CD4-positive, alpha-beta T cell treated with Interferon gamma for 1 hour (primary cell): ENCODE measurements around the gene IL12RB1.
A peak's percentile ranks its signal among the peaks of the same experiment; 100 is the strongest.
"Not testable (repeated sequence)": the region's sequence is repeated elsewhere in the genome, so short reads cannot be mapped to it uniquely, and the experiment has no call there.

Experiments
- DNase-seq: peaks from one replicate; pipeline ENCODE4 v3.0.0-alpha.2; 2020

Gene IL12RB1

GRCh38 chr19:18044825-18045304 is 41.9 kb downstream of the IL12RB1 start:
- peak; percentile 85 for DNase-seq

- no peak for DNase-seq
Observed at GRCh38 chr19:18043676-18044075, 43.1 kb downstream of the IL12RB1 start.

DNA sequence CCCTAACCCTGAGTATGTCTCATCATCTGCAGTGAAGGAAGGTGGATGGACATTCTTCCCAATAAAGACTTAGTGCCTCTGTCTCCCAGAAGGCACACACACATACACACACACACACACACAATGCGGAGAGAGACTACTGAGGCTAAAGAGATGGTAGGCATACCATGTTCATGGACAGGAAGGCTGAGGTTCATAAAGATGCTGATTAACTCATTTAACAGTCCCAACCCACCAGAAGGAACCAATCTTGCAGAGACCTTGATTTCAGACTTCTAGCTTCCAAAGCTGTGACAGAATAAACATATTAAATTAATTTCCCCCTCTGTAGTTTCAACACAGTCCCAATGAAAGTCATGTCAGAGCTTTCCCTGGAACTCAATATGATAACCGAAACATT is 45.7 kb downstream of the IL12RB1 start:
- DNase-seq = no peak

DNA sequence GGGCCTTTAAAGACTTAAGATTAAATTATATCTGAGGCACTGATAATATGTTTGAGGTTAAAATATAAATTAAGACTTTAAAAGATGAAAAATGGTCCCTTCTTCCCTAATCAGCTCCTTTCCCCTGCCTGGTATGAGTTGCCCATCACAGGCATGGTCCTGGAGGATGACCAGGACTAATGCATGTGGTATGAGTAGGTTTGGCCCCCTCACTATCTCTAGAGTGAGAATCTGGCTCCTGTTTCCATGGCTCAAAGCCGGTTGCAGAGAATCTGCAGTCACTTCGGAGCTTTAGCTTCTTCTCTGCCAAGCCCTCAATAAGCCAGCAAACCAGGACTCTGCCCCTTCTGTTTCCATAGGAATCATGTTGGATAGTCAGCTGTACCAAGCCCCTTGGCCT is 54.6 kb downstream of the IL12RB1 start:
- DNase-seq = not testable (repeated sequence)

GRCh38 chr19:18031401-18031800 is 55.3 kb downstream of the IL12RB1 start:
- DNase-seq = not testable (repeated sequence)

DNA sequence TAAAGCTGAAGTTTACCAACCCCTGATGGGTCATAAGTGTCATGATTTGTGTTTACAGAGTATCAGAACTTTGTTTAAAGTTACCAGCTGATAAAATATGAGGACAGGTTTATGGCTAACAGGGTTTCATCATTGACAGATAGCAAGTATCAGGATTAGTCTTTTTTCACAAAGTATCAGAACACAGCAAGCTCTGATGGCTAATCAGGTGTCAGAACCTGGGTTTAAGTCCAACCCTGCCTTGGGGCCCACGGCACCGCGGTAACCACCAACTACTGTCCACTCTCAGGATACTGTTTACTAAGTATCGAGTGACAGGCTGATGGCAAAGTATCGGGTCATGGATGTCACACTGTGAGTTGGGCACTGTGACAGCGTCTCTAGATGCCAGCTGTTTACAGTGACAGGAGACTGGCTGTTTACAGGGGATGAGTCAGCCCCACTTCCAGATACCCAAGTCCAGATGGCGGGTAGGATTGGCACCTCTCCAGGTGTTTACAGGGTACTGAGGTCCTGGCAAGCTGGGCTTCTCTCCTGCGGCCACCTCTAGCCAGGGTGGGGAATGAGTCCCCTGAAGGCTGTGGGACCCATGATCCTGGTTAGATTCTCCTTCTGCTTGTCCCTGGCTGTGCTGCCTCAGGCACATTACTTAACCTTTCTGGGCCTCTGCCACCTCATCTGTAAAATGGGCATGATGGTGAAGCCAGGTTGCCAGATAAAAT is 57.0 kb downstream of the IL12RB1 start:
- no peak for DNase-seq

DNA sequence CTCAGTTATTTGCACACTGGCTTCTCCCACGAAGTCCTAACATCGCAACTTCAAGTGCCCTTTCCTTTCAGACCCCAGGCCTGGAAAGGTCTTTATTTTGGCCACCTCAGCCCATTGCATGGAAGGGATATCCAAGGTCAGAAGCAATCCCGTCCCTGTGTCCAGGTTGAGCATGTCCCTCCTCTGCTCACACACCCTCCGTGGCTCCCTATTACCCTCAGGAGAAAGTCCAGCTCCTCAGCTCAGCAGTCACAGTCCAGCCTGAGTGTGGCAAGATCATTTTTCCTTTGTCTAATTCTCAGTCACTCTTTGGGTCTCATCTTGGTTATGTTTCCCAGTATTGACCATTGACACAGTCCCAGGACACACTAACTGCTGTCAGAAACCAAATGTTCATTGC is 59.6 kb downstream of the IL12RB1 start:
- no peak for DNase-seq

- DNase-seq = peak; percentile 94
Observed at GRCh38 chr19:18023622-18024251, 63.0 kb downstream of the IL12RB1 start.

DNA sequence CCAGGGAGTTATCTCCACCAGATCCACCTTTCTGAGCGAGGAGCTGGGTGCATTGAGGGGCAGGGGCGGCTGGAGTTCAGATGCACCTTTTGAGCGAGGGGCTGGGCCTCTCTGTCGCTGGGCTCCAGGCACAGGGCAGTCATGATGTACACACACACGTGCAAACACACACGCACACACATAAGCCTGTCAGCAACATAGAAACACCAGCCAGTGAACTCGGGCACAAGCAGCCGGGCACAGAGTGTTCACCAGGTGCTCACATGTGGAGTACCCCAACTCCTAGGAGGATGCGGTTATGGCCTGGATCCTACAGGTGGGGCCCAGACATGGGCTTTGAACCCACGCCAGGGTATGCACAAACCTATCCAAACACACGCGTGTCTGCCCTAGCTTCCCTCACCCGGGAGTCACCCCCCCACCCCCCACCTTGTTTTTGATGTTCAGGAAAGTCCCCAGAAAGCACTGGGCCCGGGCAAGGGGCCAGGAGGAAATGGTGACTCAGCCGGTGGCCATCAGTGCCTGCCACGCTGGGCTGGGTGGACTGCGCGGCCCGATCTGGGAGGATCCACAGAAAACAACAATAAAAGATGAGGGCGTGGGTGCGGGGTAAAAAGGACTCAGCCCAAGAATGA is 65.5 kb downstream of the IL12RB1 start:
- DNase-seq = peak; percentile 81

DNA sequence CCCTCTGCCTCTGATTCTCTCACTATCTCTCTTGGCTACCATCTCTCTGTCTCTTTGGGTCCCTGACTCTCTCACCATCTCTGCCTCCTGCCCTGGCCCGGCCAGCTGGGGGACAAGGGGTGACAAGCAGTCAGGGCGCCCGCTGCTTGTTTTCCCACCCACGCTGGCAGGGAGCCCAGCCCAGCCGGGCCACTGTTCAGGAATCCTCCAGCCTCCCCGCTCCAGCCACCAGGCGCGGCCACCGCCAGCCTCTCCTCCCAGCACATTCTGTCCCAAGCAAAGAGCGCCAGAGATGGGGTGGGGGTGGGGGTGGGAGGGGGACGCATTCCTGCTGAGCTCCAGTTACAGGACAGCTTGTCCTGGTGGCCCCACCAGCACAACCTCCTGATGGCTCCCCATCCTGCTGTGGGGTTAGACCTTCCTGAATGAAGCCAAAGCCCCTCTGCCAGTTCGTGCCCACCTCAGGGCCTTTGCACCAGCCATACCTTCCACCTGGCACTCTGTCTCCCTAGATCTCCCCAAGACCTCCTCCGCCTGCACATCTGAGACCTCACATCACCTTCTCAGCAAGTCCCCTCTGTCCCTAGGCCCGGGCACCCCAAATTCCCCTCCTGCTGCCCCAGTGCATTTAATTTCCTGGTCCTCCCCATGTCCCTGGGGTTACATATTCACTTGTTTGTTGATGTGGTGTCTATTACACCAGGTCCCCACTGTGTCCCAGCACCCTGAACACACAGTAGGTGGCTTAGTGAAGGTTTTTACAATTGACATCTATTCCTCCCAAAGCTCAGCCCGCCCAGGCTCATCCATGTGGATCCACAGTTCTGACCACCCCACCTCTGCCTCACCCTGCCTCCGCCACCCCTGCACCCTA is 66.3 kb downstream of the IL12RB1 start:
- DNase-seq = no peak

DNA sequence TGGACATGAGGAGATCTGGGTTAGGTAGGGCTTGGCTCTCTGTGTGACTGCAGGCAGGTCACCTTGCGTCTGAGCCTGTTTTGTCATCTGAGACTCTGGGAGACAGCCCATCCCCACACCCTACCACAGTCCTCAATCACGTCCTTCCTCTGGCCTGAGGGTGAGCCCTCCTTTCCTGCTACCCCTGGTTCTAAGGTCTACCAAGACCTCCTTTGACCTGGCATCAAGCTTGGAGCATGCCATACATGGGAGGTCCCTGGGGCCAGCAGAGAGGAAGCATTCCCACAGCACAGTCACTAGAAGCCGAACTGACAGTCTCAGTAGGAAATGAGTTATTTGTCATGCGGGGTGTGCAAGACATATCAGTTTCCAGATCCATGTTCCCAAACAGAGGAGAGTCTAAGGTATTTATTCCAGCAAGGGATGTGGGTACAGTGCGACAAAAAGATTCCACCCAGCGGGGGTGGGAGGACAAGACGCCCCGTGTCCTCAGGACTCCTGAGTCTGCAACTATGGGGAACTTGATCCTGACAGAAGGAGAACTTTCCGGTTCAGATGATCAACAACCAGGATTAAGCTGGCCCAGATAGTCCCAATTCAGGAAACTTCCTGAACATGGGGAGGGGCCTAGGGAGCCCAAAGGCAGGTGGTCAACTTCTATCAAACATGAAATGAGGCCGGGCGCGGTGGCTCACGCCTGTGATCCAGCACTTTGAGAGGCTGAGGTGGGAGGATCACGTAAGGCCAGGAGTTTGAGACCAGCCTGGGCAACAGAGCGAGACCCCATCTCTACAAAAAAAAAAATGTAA is 69.3 kb downstream of the IL12RB1 start:
- DNase-seq = no peak

DNA sequence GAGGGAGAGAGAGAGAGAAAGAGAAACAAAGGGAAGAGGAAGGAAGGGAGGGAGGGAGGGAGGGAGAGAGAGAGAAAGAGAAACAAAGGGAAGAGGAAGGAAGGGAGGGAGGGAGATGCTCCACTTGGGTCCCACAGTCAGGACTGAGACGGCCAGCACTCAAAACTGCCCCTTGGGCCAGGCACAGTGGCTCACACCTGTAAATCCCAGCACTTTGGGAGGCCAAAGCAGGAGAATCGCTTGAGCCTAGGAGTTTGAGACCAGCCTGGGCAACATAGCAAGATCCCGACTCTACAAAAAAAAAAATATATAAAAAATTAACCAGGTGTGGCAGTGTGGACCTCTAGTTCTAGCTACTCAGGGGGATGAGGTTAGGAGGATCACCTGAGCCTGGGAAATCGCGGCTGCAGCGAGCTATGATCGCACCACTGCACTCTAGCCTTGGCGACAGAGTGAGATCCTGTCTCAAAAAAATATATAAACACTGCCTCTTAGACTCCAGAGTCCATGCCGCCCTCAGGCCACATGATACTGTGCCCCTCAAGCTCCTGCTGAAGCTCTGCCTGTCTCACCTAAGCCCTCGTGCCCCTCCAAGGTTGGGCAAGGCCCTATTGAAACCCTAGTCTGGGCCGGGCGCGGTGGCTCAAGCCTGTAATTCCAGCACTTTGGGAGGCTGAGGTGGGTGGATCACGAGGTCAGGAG is 70.4 kb downstream of the IL12RB1 start:
- DNase-seq = no peak

DNA sequence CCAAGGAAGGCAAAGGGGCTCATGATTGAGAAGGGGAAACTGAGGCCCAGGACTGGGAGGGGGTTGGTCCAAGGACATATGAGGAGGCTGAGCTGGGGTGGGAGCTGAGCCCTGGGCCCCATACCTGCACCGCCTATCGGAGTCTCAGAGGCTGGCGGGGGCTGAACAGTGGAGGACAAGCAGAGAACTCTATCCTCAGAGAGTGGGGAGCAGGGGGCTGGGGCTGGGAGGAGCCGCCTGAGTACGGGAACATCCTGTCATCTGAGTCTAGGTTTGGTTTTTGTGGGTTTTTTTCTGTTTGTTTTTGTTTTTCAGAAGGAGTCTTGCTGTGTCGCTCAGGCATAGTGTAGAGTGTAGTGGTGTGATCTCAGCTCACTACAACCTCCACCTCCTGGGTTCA is 72.5 kb downstream of the IL12RB1 start:
- DNase-seq = peak; percentile 53

DNA sequence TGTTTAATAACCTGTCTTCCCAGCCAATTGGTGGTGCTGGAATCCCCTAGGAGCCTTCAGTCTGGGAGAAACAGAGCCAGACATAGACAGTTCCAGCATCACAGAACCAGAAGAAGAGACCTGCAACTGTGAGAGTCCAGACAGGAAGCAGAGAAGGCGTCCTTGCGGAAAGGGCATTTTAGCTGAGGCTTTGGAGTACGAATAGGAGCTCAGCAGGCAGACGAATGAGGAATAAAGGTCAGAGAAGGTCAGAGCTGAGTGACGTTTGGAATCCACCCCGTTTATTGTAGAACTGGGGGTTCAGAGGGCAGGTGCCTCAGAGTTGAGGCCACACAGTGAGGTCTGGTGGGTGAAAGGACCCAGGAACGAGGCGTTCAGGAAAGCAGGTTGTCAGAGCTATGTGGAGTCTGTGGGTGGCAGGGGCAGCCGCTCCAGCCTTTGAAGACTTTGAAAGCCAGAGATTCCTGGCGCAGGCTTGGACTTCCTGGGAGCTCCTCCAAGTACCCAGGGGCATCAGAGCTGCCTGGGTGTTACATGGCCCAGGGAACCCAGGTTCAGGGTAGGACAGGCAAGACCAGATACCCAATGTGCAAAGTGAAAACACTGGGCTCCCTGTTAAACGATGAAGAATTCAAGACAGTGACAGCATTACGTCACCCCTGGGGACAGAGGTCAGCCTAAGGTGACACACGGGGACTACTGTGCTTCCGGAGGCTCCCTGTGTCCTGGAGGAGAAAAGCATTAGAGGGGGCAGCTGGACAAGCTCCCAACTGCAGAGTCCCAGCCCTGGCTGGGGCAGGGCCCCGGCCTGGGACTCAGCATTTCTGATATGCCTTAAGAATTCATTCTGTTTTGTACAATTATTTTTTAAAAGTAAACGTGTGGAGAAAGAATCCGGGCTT is 73.3 kb downstream of the IL12RB1 start:
- DNase-seq = no peak

- no peak for DNase-seq
Observed at GRCh38 chr19:18010149-18010548, 76.6 kb downstream of the IL12RB1 start.

- no peak for DNase-seq
Observed at GRCh38 chr19:18009412-18010066, 77.2 kb downstream of the IL12RB1 start.
